ENCODE measurements around the gene FTO. TPM values are rescaled to one million over a fixed set of nuclear protein-coding genes. Genes with fewer than 3 reads are reported as not detected.
A peak's percentile ranks its signal among the peaks of the same experiment; 100 is the strongest.

FTO gene
- total RNA-seq, 6 experiments from 2014 or later: 93.7 to 107 (median 105) TPM

GRCh38 chr16:53948326-53948725, 244.4 kb downstream of the FTO start:
- Mint-ChIP-seq H3K4me3 (no peak overlapping the region), H3K4me1 (ENCODE audit: low read depth) (peaks cover 25% of the 10 kb centered on the region), H3K27ac (no peak overlapping the region), H3K27me3 (ENCODE audit: insufficient read depth) (peaks cover 2% of the 10 kb centered on the region; the same call in 1 of the 2 replicates), H3K36me3 (ENCODE audit: low read depth) (no peaks in the 10 kb centered on the region), H3K9me3 (no peaks in the 10 kb centered on the region)
- no peak for DNase-seq
- no peak for TF ChIP-seq CTCF (IDR thresholded peaks at IDR 0.05)

- Mint-ChIP-seq H3K36me3 (ENCODE audit: low read depth) (no peaks in the 10 kb centered on the region), H3K4me3 (no peak overlapping the region), H3K27me3 (ENCODE audit: insufficient read depth) (peaks cover 2% of the 10 kb centered on the region; the same call in 1 of the 2 replicates), H3K4me1 (ENCODE audit: low read depth) (peaks cover 23% of the 10 kb centered on the region), H3K9me3 (no peaks in the 10 kb centered on the region), H3K27ac (no peak overlapping the region)
- TF ChIP-seq CTCF (IDR thresholded peaks at IDR 0.05): no peak
- DNase-seq: no peak
Measured at GRCh38 chr16:53948734-53949430, 244.9 kb downstream of the FTO start.

- H3K36me3 Mint-ChIP-seq (ENCODE audit: low read depth): no peaks in the 10 kb centered on the region
- no peak overlapping the region for H3K4me3 Mint-ChIP-seq
- no peaks in the 10 kb centered on the region for H3K9me3 Mint-ChIP-seq
- no peak overlapping the region for H3K27ac Mint-ChIP-seq
- H3K4me1 Mint-ChIP-seq (ENCODE audit: low read depth): peaks cover 19% of the 10 kb centered on the region
- TF ChIP-seq CTCF (IDR thresholded peaks at IDR 0.05): no peak
- H3K27me3 Mint-ChIP-seq (ENCODE audit: insufficient read depth): peaks cover 2% of the 10 kb centered on the region; the same call in 1 of the 2 replicates
- no peak for DNase-seq
Measured at GRCh38 chr16:53949715-53950410, 245.9 kb downstream of the FTO start.

- DNase-seq: no peak
- H3K36me3 Mint-ChIP-seq (ENCODE audit: low read depth): no peaks in the 10 kb centered on the region; the same call in 1 of the 2 replicates
- TF ChIP-seq CTCF (IDR thresholded peaks at IDR 0.05): no peak
- H3K9me3 Mint-ChIP-seq: no peaks in the 10 kb centered on the region
- peaks cover 19% of the 10 kb centered on the region for H3K4me1 Mint-ChIP-seq (ENCODE audit: low read depth)
- no peak overlapping the region for H3K4me3 Mint-ChIP-seq
- no peak overlapping the region for H3K27ac Mint-ChIP-seq
- peaks cover 2% of the 10 kb centered on the region; the same call in 1 of the 2 replicates for H3K27me3 Mint-ChIP-seq (ENCODE audit: insufficient read depth)
Measured at GRCh38 chr16:53950677-53951076, 246.7 kb downstream of the FTO start.

GRCh38 chr16:53952215-53953208, 248.6 kb downstream of the FTO start:
- Mint-ChIP-seq H3K36me3 (ENCODE audit: low read depth) (peaks cover 5% of the 10 kb centered on the region), H3K9me3 (no peaks in the 10 kb centered on the region), H3K4me1 (ENCODE audit: low read depth) (peaks cover 19% of the 10 kb centered on the region), H3K4me3 (peak overlapping the region; percentile 40; the same call in 1 of the 2 replicates), H3K27ac (no peak overlapping the region), H3K27me3 (ENCODE audit: insufficient read depth) (no peaks in the 10 kb centered on the region; the same call in 1 of the 2 replicates)
- TF ChIP-seq CTCF (IDR thresholded peaks at IDR 0.05): no peak
- no peak for DNase-seq

All from HFFc6 (cell line).